GM13976 (cell line): ENCODE data around the gene GARNL3.
A peak's percentile ranks its signal among the peaks of the same experiment; 100 is the strongest.

Experiments
- DNase-seq: peaks from one replicate; pipeline ENCODE4 v3.0.0; 2012; ENCODE audit warnings: low spot score
- in situ Hi-C: fragments of 300-500 bp; cut with MboI; formaldehyde crosslinking; loops from one replicate; pipeline ENCODE4 v1.12.0; 2022; ENCODE audit warnings: low sequenced_read_pairs, mixed read lengths, inconsistent platforms; ENCODE audit not compliant: unreplicated experiment
- TF ChIP-seq, protein P1 (sequence below): IDR thresholded peaks from 2 replicates; pipeline ENCODE4 v1.5.1; 2012; ENCODE audit warnings: borderline replicate concordance, mild to moderate bottlenecking; ENCODE audit not compliant: insufficient read depth; ENCODE audit errors: extremely low read depth, missing control alignments, control extremely low read depth

Gene GARNL3, protein sequence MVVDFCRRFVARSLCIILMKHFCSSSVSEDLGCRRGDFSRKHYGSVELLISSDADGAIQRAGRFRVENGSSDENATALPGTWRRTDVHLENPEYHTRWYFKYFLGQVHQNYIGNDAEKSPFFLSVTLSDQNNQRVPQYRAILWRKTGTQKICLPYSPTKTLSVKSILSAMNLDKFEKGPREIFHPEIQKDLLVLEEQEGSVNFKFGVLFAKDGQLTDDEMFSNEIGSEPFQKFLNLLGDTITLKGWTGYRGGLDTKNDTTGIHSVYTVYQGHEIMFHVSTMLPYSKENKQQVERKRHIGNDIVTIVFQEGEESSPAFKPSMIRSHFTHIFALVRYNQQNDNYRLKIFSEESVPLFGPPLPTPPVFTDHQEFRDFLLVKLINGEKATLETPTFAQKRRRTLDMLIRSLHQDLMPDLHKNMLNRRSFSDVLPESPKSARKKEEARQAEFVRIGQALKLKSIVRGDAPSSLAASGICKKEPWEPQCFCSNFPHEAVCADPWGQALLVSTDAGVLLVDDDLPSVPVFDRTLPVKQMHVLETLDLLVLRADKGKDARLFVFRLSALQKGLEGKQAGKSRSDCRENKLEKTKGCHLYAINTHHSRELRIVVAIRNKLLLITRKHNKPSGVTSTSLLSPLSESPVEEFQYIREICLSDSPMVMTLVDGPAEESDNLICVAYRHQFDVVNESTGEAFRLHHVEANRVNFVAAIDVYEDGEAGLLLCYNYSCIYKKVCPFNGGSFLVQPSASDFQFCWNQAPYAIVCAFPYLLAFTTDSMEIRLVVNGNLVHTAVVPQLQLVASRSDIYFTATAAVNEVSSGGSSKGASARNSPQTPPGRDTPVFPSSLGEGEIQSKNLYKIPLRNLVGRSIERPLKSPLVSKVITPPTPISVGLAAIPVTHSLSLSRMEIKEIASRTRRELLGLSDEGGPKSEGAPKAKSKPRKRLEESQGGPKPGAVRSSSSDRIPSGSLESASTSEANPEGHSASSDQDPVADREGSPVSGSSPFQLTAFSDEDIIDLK

DNA sequence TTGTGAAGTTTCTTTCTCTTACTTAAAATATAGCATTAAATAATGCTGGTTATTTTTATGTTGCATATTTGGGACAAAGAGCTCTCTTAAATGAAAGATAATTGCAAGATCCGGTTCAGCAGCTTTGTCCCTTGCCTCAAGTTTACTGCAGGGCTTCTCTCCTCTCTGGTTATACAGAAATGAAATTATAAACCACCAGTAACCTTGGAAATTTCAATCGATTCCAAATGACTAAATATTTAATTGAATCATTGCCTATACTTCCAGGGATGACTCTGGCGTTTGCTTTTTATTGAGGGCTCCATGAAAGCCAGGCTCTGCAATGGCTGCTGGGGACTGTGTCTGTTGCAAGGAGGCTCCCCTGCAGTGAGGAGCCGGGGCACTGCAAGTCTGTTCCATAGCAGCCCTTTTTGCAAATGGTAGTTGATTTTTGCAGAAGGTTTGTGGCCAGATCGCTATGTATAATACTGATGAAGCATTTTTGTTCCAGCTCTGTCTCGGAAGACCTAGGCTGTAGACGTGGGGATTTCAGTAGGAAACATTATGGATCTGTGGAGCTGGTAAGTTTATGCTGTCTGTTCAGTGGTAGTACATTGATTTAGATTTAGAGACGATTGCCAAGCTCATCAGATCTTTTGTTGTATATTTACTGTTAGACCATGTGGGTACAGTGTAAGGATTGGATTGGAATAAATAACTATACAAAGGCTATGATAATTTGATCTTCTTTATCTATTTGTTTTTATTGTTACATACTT, at the start of gene GARNL3:
Gene GARNL3, plus strand, starts transcription at position 313 of the 758 bp plus-strand sequence. Its CDS starts 104 bp downstream, at position 417.
- TF ChIP-seq, protein P1, sequence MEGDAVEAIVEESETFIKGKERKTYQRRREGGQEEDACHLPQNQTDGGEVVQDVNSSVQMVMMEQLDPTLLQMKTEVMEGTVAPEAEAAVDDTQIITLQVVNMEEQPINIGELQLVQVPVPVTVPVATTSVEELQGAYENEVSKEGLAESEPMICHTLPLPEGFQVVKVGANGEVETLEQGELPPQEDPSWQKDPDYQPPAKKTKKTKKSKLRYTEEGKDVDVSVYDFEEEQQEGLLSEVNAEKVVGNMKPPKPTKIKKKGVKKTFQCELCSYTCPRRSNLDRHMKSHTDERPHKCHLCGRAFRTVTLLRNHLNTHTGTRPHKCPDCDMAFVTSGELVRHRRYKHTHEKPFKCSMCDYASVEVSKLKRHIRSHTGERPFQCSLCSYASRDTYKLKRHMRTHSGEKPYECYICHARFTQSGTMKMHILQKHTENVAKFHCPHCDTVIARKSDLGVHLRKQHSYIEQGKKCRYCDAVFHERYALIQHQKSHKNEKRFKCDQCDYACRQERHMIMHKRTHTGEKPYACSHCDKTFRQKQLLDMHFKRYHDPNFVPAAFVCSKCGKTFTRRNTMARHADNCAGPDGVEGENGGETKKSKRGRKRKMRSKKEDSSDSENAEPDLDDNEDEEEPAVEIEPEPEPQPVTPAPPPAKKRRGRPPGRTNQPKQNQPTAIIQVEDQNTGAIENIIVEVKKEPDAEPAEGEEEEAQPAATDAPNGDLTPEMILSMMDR, result no peak
- no peak for DNase-seq
- in situ Hi-C loops, result no loop called here

GRCh38 chr9:127215268-127216209, 49.0 kb upstream of the GARNL3 start:
- in situ Hi-C loops, result no loop called here
- no peak for DNase-seq

GRCh38 chr9:127216210-127216887, 48.2 kb upstream of the GARNL3 start:
- TF ChIP-seq, protein P1, result no peak
- in situ Hi-C loops, result no loop called here
- DNase-seq, result no peak

More at GRCh38 chr9:127215268-127216209, 49.0 kb upstream of the GARNL3 start:
- TF ChIP-seq, protein P1, result no peak

GRCh38 chr9:127216888-127217217, 47.7 kb upstream of the GARNL3 start:
- TF ChIP-seq, protein P1, result no peak
- DNase-seq, result no peak
- in situ Hi-C loops, result no loop called here

GRCh38 chr9:127218818-127219217, 45.8 kb upstream of the GARNL3 start:
- peak; percentile 13 for DNase-seq
- in situ Hi-C loops, result no loop called here
- TF ChIP-seq, protein P1, result no peak
